ENCODE data around the gene RPL36. TPM values are rescaled to one million over a fixed set of nuclear protein-coding genes. Genes with fewer than 3 reads are reported as not detected.

RPL36 gene
- total and polyA plus RNA-seq, 9 of the 15 experiments (the other 6 are each of a cell fraction or from before 2014, with no cell fraction given) = 350 to 3,412 (median 1,507) TPM

GRCh38 chr19:5718579-5719273 is 28.6 kb downstream of the RPL36 start (continued):
- TF ChIP-seq CREB5 (CRISPR knock-in tag; IDR thresholded peaks at IDR 0.05) (no peak), ZNF583 (CRISPR knock-in tag; IDR thresholded peaks at IDR 0.05) (no peak), SMAD2 (IDR thresholded peaks at IDR 0.05; ENCODE audit: low read depth, low read length) (no peak), HNRNPUL1 (IDR thresholded peaks at IDR 0.05; ENCODE audit: low read length) (no peak), HMGN3 (IDR thresholded peaks at IDR 0.05; ENCODE audit: borderline replicate concordance, extremely low read depth, insufficient read length, low read depth, low read length) (no peak), CSDE1 (IDR thresholded peaks at IDR 0.05) (no peak; a peak in 1 of 4 replicates), CBFB (CRISPR knock-in tag; IDR thresholded peaks at IDR 0.05) (no peak), SAP30 (IDR thresholded peaks at IDR 0.05; ENCODE audit: borderline replicate concordance, insufficient read depth, low read depth, low read length, poor library complexity, severe bottlenecking) (no peak), SRF (CRISPR knock-in tag; IDR thresholded peaks at IDR 0.05) (no peak), ESRRB (CRISPR knock-in tag; IDR thresholded peaks at IDR 0.05; ENCODE audit: borderline replicate concordance) (no peak), STAG1 (CRISPR knock-in tag; IDR thresholded peaks at IDR 0.05; ENCODE audit: borderline replicate concordance) (no peak), BRF1 (IDR thresholded peaks at IDR 0.05; ENCODE audit: borderline replicate concordance, extremely low read depth, insufficient read length) (no peak), CHAMP1 (IDR thresholded peaks at IDR 0.05) (no peak), ZNF639 (CRISPR knock-in tag; conservative IDR thresholded peaks at IDR 0.05 in 1 of 2, IDR thresholded peaks at IDR 0.05 in 1 of 2) (no peak), ZNF444 (CRISPR knock-in tag; IDR thresholded peaks at IDR 0.05) (no peak), DIDO1 (tag; IDR thresholded peaks at IDR 0.05; ENCODE audit: low read depth) (no peak), EP300 (IDR thresholded peaks at IDR 0.05; ENCODE audit: low read length) (peak; percentile 91), ZNF778 (CRISPR knock-in tag; IDR thresholded peaks at IDR 0.05) (no peak)
- TF ChIP-seq, protein P1, sequence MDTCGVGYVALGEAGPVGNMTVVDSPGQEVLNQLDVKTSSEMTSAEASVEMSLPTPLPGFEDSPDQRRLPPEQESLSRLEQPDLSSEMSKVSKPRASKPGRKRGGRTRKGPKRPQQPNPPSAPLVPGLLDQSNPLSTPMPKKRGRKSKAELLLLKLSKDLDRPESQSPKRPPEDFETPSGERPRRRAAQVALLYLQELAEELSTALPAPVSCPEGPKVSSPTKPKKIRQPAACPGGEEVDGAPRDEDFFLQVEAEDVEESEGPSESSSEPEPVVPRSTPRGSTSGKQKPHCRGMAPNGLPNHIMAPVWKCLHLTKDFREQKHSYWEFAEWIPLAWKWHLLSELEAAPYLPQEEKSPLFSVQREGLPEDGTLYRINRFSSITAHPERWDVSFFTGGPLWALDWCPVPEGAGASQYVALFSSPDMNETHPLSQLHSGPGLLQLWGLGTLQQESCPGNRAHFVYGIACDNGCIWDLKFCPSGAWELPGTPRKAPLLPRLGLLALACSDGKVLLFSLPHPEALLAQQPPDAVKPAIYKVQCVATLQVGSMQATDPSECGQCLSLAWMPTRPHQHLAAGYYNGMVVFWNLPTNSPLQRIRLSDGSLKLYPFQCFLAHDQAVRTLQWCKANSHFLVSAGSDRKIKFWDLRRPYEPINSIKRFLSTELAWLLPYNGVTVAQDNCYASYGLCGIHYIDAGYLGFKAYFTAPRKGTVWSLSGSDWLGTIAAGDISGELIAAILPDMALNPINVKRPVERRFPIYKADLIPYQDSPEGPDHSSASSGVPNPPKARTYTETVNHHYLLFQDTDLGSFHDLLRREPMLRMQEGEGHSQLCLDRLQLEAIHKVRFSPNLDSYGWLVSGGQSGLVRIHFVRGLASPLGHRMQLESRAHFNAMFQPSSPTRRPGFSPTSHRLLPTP (IDR thresholded peaks at IDR 0.05; ENCODE audit: borderline replicate concordance, extremely low read depth, insufficient read length) = no peak

Measured in K562 (cell line).